ENCODE measurements around the gene FYN. TPM values are rescaled to one million over a fixed set of nuclear protein-coding genes. Genes with fewer than 3 reads are reported as not detected.

The FYN gene
- total RNA-seq: 44.3 and 75.1 TPM in 2 replicates

DNA sequence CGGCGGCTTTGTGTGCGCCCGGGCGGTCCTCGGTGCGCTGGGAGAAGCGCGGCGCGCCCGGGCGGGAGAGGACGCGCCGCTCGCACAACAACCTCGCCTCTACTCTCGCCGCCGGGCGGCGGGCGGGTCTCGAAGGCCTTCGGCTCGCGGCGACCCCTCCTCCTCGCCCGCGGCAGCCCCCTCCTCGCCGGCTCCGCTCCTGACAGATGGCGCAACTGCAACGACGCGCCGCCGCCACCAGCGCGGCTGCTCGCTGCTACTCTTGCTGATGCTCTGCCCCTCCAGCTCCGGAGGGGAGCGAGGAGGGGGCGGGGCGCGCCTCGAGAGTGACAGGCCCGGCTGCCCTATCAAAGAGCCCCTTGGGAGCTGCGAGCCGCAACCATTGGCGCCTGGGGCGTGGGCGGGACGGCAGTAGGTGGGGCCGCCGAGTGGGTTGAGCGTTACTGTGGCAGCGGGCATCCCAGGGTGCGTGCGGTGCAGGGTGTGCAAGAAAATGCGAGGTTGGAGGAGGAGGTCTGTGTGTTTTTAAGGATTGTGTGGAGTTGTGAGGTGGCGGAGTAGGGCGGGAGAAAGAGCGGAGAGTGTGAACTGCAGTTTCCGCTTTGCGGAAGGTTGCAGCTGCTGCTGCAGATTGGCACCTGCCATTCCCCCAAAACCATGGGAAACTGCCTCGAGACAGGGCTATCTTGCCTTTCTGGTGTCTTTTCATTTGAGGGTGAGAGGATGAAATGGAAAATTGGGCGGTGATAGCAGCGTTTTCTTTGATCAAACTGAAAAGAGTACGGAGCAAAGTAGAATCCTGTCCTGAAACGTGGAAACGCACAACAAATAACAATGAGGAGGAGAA lies at the start of gene FYN:
Gene FYN, minus strand, starts transcription at position 275 of the 847 bp plus-strand sequence. CDS start 153,401 bp downstream, outside the sequence.

Other genes with a start within 250 kb of the FYN start
- not detected in 2 replicates for gene CCN6, start 180.7 kb upstream of the FYN start, total RNA-seq
- 21.5 and 21.6 TPM in 2 replicates for gene TUBE1, start 214.0 kb upstream of the FYN start, total RNA-seq
- gene FAM229B, start 214.1 kb upstream of the FYN start, total RNA-seq: 9.9 and 11.6 TPM in 2 replicates

Measured in pericardium fibroblast (primary cell).